ENCODE measurements around the gene CCL23.
A peak's percentile ranks its signal among the peaks of the same experiment; 100 is the strongest.
"Not testable (repeated sequence)": the region's sequence is repeated elsewhere in the genome, so short reads cannot be mapped to it uniquely, and the experiment has no call there.

Gene CCL23

GRCh38 chr17:36002631-36003030 lies 15.1 kb downstream of the CCL23 start:
- DNase-seq, result no peak

DNA sequence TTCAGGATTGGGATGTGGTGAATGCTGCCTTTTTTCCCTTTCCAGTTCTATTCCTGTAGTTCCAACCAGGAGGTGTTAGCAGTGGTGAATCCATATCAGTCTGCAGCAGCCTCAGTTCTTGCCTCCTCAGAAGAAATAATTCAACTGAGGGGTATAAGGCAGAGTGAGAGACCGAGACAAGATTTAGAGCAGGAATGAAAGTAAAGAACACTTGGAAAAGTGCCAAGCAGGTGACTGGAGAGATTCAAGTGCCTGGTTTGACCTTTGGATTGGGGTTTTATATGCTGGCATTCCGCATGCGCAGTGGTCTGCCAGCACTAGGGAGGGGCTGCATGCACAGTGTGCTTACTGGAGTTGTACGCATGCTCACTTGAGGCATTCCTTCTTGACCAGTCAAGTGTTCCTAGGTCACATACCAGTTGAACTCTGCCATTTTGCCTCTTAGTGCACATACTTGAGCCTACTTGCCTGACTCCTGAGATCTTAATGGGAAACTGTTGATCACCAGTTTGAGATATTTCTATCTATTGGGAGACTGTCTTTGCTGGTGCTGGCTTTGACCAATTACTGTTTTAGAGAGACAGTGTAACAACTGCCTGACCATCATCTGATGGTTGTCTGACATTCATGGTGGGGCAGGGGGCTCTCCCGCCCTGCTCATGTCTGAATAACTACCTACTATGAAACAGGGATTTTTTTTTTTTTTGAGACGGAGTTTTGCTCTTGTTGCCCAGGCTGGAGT lies 15.7 kb downstream of the CCL23 start:
- DNase-seq, result no peak

- no peak for DNase-seq
Observed at GRCh38 chr17:36001110-36001771, 16.5 kb downstream of the CCL23 start, which contains the start of gene CCL15. Gene CCL15 (minus strand): TSS chr17:36001553. CDS start chr17:36001492, 61 bp downstream.

DNA sequence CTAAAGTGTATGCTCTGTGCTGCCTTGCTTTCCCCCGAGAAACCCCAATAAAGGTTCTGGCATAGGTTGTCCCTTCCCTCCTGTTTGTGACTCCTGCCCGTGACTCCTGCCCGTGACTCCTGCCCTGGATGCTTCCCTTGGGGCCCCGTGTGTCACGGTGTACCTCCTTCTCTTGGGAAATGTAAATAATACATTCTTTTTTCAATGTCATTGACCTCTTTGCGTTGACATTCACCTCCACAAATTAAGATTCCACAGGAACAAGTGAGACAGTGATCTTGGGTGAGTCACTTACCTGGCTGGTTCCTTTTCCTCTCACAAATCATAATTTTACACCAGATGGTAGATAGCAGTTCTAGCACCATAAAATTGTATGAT lies 17.1 kb downstream of the CCL23 start:
- DNase-seq, result no peak

- DNase-seq, result no peak
Observed at GRCh38 chr17:35998756-35999155, 19.0 kb downstream of the CCL23 start.

DNA sequence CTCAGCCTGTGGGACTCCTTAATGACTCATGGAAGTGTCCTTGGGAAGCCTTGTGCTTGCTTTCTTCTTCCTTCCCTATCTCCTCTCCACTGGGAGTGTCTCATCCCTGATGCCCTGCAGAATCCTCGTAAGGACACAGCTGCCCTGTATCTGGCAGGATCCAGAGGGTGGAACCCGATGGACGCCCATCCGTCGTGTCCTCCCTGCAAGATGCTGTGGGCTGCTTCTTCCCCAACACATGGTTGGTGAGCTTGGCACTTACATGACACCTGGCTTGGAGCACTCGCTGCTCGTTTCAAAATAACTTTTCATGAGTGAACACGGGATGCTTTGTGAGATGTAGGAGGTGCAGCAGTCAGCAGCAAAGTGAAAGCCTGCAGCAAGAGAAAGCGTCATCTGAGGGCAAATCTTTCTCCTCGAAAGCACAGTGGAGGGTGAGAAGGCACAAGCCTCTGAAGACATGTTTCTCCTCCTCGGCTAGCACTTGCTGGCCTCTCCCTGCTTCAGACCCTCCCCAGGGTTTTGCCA lies 19.7 kb downstream of the CCL23 start:
- DNase-seq, result no peak

GRCh38 chr17:35995346-35995745 lies 22.4 kb downstream of the CCL23 start:
- not testable (repeated sequence) for DNase-seq

GRCh38 chr17:35991075-35991474 lies 26.7 kb downstream of the CCL23 start:
- no peak for DNase-seq

- DNase-seq, result no peak
Observed at GRCh38 chr17:35988164-35988563, 29.6 kb downstream of the CCL23 start.

DNA sequence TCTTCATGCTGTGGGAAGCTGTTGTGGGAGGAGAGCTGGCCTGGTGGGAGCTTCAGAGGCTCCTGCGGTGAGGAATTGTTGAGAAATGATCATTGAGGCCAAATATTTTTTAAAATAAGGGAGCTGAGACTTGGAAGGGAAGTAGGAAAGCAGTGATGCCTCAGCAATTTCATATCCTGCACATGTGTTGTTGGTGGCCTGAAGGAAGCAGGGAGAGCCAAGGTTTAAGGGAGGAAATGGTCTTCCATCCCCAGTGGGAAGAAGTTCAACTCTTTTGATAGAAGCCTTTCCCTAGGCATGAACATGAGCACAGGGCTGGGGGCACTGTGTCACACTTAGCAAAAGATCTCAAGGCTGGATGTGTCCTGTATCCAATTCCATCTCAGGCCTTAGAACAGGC lies 31.1 kb downstream of the CCL23 start, which contains the start of gene CCL14:
TSS of gene CCL14 (minus strand) at position 87 of the 400 bp plus-strand sequence. CDS start at position 7, 80 bp downstream.
- DNase-seq, result no peak

DNA sequence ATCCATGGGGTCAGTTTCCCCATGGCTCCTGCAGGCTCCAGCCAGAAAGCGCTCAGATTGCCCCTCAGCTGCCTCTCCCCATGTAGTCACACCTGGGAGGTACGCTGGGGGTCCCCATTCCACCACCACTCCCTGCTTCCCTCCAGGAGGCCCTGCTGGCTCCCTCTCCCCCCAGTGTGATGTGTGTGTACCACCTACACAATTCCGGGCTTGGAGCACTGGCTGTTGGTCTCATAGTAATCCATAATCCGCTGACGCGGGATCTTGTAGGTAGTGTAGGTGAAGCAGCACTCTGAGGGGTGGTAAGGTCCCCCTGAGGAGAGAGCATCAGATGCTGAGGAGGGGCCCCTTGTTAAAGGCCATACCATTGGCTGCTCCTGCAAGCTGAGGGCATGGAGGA lies 33.6 kb downstream of the CCL23 start:
- DNase-seq, result no peak

DNA sequence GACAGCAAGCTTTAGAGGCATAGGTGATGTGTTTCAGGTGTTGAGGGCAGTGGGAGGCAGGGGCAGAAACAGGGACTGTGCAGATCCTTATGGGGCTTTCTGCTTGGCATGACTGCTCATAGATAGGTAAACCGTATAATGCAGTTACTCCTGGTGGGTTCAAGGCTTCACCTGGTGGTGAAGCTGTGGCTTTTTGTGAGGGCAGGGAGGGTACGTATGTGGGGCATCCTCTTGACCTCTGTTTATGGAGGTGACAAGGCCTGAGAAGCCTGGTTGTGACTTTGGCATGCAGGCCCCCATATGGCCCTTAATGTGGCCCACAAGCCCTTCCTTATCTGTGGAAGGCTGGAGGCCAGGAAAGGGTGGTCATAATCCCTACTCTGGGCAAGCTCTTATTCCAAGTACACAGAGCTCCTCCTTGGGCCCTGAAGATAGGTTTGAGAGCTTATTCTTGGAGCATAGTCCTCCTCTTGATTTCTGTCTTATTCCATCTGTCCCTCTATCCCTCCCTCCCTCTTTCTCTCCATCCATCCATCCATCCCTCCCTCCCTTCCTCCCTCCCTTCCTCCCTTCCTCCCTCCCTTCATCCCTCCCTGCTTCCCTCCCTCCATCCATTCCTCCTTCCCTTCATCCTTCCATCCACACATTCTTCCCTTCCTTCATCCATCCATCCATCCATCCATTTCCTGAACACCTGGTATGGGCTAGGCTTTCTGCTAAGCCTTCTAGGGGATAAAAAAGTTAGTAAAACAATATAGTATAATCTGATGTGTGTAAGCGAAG lies 35.2 kb downstream of the CCL23 start:
- no peak for DNase-seq

GRCh38 chr17:35981908-35982330 lies 35.9 kb downstream of the CCL23 start:
- no peak for DNase-seq

GRCh38 chr17:35981246-35981645 lies 36.5 kb downstream of the CCL23 start, which contains the start of gene CCL16:
Gene CCL16 (minus strand): TSS chr17:35981497. CDS start chr17:35981420, 77 bp downstream.
- DNase-seq, result no peak

DNA sequence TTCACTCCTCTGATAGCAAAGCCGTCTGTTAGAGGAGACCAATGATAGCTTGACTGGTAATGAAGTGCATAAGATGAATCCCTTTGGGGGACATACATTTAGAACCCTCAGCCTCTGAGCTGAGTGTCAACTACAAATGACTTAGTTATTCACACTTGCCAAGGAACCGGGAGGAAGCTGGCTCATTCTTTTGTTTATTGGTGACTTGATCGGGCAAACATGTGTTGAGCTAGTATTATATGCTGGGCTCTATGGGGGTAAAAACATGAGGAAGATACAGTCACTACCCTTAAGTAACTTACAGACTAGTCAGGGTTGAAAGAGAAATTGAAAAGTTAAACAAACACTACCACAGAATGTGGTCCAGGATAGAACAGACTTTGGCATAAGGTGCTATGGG lies 39.4 kb downstream of the CCL23 start:
- no peak for DNase-seq

DNA sequence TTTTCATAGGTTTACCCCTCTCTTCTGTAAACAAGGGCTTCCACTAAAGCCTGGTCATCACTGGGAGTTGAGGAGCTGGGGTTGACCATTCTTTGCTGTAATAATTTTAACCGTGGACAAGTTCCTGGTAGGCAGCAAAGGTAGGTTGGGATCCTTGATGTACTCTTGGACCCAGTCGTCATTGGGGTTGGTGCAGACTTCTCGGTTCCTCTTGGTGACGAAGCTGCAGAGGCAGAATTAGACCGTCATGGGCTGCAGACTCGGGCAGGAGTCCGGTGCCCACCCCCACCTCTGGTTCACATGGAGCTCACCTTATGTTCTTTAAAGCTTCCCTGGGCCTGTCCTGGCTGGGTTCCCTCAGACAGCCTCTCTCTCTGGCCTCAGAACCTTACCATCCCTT lies 40.3 kb downstream of the CCL23 start:
- no peak for DNase-seq

GRCh38 chr17:35973333-35974260 lies 44.2 kb downstream of the CCL23 start:
- no peak for DNase-seq

DNA sequence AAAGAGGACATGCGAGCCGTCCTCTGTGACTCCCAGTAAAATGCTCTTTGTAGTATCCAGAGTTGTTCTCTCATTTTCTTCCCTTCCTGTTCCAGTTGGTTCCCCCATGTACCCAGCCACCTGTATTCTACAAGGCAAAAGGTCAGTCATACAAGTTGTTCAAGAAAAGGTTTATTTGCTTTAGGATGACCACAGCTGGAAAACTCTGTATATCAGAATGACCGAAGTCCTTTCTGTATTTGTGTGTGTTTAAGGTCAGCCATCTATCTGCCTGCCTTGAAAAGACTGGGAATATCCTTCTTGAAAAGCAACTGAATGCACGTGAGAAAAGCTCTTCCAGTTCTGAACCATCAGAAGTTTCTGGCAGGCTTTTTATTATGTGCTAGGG lies 44.8 kb downstream of the CCL23 start:
- no peak for DNase-seq

- DNase-seq, result no peak
Observed at GRCh38 chr17:35972535-35972934, 45.2 kb downstream of the CCL23 start.

DNA sequence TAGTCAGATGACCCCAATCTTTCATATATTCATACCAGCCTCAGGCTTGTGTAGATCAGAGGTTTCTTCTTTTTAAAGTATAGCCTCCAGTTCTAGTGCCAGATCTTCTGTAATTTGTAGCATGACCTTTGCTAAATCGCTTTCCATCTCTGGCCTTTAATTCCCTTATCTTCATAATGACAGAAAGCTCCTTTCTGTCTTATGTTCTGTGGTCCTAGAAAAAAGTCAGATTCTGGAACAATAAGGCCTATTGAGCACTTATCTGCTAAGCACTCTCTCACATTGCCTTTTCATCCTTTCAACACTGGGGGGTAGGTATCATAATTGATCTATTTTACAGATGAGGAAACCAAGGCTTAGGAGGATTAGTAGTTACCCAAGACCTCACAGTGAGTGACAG lies 45.7 kb downstream of the CCL23 start:
- no peak for DNase-seq

DNA sequence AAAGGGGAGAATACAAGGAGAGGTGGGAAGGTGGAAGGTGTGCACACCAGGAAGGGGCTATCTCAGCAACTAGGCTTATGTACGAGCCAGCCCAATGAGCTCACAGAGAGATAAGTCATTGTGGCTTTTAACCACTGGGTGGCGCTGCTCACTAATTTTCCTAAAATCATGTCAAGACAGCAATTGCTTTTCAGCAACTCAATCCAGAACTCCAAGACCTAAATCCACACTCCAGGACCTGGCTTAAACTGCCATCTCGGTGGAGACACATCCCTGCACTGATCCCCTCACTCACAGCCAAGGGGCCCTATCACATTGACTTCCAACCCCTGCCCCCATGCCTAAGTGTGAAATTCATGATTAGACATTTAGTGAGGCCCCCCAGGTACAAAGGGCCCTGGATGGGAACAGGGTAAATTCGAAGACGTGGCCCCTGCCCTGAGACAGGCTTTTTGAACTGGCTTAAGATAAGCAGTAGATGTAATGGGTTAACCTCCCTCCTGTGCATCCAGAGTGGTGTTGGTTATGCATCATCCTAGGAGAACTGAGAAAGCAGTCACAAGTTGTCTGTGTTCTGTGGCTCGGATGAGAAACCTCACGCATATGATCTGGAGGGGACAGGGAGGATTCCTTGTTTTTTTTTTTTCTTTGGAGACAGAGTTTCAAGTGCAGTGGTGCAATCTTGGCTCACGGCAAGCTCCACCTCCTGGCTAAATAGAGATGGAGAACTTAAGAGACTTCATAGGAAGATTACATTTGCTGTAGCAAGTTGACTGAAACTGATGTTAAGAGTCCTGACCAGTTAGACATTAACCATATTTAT lies 48.0 kb downstream of the CCL23 start:
- DNase-seq, result peak; percentile 61
